GM23338 (cell line): Measurements from ENCODE around the gene FAM83C. TPM values are rescaled to one million over a fixed set of nuclear protein-coding genes. Genes with fewer than 3 reads are reported as not detected.

Experiments
- CREB1 ChIP-seq: fragments of 250-450 bp; sonication (Bioruptor Pico); IDR thresholded peaks from 2 replicates; pipeline ENCODE4 v1.5.0; 2020; ENCODE audit warnings: low read depth, mild to moderate bottlenecking, moderate library complexity
- EZH2phosphoT487 ChIP-seq: fragments of 200-600 bp; sonication (generic); IDR thresholded peaks from one replicate; pipeline ENCODE4 v1.8.1; 2018; ENCODE audit warnings: antibody characterized with exemption; ENCODE audit not compliant: unreplicated experiment
- POLR2AphosphoS5 ChIP-seq: IDR thresholded peaks from 2 replicates; pipeline ENCODE4 v1.6.1; 2016; ENCODE audit warnings: antibody characterized with exemption, low read depth
- REST ChIP-seq: IDR thresholded peaks from one replicate; pipeline ENCODE4 v1.6.1; 2018; ENCODE audit warnings: antibody characterized with exemption; ENCODE audit not compliant: unreplicated experiment
- ZNF114 ChIP-seq: fragments of 250-450 bp; sonication (Bioruptor Pico); IDR thresholded peaks from 2 replicates; pipeline ENCODE4 v1.5.0; 2020; ENCODE audit warnings: mild to moderate bottlenecking, moderate library complexity
- ZNF462 ChIP-seq: fragments of 250-450 bp; sonication (Bioruptor Pico); IDR thresholded peaks from 2 replicates; pipeline ENCODE4 v1.5.0; 2020; ENCODE audit warnings: mild to moderate bottlenecking, moderate library complexity
- polyA plus RNA-seq: library from polyadenylated mRNA; unstranded; fragments of >200 nt; fragmentation: Nextera tagmentation; extraction: Ambion mirVana; gene quantifications from 2 replicates; pipeline ENCODE4 v1.2.1, GENCODE V29; 2016
- total RNA-seq: library from RNA; depleted of rRNA; stranded (reverse); fragments of >200 nt; shearing (Covaris generic); gene quantifications from 2 replicates; pipeline ENCODE4 v1.2.3, GENCODE V29; 2014

Gene FAM83C
- total and polyA plus RNA-seq, 2 experiments from 2014 or later = 0.10 TPM; not detected in 1

- TF ChIP-seq ZNF462 (CRISPR knock-in tag) (no peak), POLR2AphosphoS5 (no peak), CREB1 (CRISPR knock-in tag) (no peak), REST (no peak), ZNF114 (CRISPR knock-in tag) (no peak), EZH2phosphoT487 (no peak)
These were observed 36.5 kb upstream of the FAM83C start (continued) for GRCh38 chr20:35328689-35329088.
